DOHH2 (cell line): ENCODE results near the gene EZR.

Experiments
- H3F3A ChIP-seq: fragments of 200-600 bp; sonication (generic), shearing (Covaris generic); 2 replicates; pipeline ENCODE4 v1.6.0; 2016; ENCODE audit warnings: antibody characterized with exemption, mild to moderate bottlenecking; ENCODE audit not compliant: control insufficient read depth, insufficient read depth
- H3K27ac ChIP-seq: fragments of 200-600 bp; sonication (generic); 2 replicates; pipeline ENCODE4 v1.5.1; 2014; ENCODE audit warnings: low read depth, mild to moderate bottlenecking, low read length, moderate library complexity
- H3K27me3 ChIP-seq: fragments of 200-600 bp; sonication (generic); 2 replicates; pipeline ENCODE4 v1.6.1; 2014; ENCODE audit warnings: mild to moderate bottlenecking, low read length, mixed read lengths; ENCODE audit not compliant: control insufficient read depth
- H3K36me3 ChIP-seq: fragments of 200-600 bp; sonication (generic); 2 replicates; pipeline ENCODE4 v1.6.1; 2014; ENCODE audit warnings: mild to moderate bottlenecking, low read length, moderate library complexity, mixed read lengths; ENCODE audit not compliant: control insufficient read depth
- H3K4me1 ChIP-seq: fragments of 200-600 bp; sonication (generic); 2 replicates; pipeline ENCODE4 v1.6.1; 2014; ENCODE audit warnings: mild to moderate bottlenecking, low read length, mixed read lengths; ENCODE audit not compliant: control insufficient read depth
- H3K4me2 ChIP-seq: fragments of 200-600 bp; sonication (generic); 2 replicates; pipeline ENCODE4 v1.6.0; 2014; ENCODE audit warnings: mild to moderate bottlenecking, low read length, moderate library complexity
- H3K4me3 ChIP-seq: fragments of 200-600 bp; sonication (generic); 2 replicates; pipeline ENCODE4 v1.5.1; 2014; ENCODE audit warnings: mild to moderate bottlenecking, low read length, mixed read lengths
- H3K79me2 ChIP-seq: fragments of 200-600 bp; sonication (generic); 2 replicates; pipeline ENCODE4 v1.6.1; 2014; ENCODE audit warnings: mild to moderate bottlenecking, low read length, mixed read lengths; ENCODE audit not compliant: control insufficient read depth
- H3K9me2 ChIP-seq: fragments of 200-600 bp; sonication (generic); replicated peaks from 2 replicates; pipeline ENCODE4 v1.6.1; 2014; ENCODE audit warnings: mild to moderate bottlenecking, low read length, mixed read lengths; ENCODE audit not compliant: control insufficient read depth
- H3K9me3 ChIP-seq: fragments of 200-600 bp; sonication (generic); 2 replicates; pipeline ENCODE4 v1.6.1; 2014; ENCODE audit warnings: antibody characterized with exemption, low read length, mixed read lengths; ENCODE audit not compliant: control insufficient read depth, insufficient read depth
- H4K20me1 ChIP-seq: fragments of 200-600 bp; sonication (generic); 2 replicates; pipeline ENCODE4 v1.6.0; 2014; ENCODE audit warnings: low read depth, mild to moderate bottlenecking, antibody characterized with exemption, low read length, moderate library complexity; ENCODE audit not compliant: control insufficient read depth, insufficient read depth
- EZH2phosphoT487 ChIP-seq: fragments of 200-600 bp; sonication (generic); IDR thresholded peaks from 2 replicates; pipeline ENCODE4 v1.6.1; 2017; ENCODE audit warnings: borderline replicate concordance, mild to moderate bottlenecking, antibody characterized with exemption, low read length, moderate library complexity, mixed read lengths
- TF ChIP-seq, protein P1 (sequence below): fragments of 200-600 bp; sonication (generic); IDR thresholded peaks from one replicate; pipeline ENCODE4 v1.5.1; 2014; ENCODE audit warnings: antibody characterized with exemption, mild to moderate bottlenecking, low read depth, low read length; ENCODE audit not compliant: poor library complexity, severe bottlenecking

EZR gene

DNA sequence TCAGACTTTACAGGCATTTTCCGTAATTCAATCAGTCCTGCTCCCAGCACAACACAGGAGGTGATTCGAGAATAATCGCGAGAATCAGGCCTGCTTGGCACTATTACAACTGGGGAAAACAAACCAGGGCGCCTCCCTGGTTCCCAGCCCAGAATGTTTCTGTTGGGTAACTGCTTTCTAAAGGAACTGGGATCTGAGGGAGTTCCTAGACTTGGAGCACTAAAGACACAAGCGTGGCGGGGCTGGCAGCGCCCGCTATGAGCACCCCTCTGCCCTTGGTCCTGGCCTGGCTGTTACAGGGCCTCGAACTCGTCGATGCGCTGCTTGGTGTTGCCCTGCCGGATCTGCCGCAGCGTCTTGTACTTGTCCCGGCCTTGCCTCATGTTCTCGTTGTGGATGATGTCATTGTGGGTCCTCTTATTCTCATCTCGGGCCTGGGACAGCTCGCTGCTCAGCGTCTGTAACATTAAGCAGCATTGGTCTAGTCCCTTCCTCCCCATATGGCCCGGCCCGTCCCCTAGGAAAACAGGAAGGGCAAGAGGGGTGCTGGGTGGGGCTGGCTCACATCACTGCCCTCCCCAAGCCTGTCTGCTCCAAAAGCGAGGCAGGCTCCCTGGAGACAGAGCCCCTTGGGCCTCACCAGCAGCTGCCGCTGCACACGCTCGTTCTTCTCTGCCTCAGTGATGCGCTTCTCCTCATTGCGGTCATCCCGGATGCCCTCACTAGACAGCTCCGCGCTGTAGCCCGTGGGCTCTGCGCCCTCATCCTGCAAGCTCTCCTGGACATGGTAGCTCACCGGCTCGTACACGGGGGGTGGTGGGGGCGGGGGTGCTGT is 52.3 kb downstream of the EZR start:
- Histone ChIP-seq H3K4me2 (no peak overlapping the region), H3K36me3 (peaks cover 75% of the 10 kb centered on the region), H3K9me3 (no peaks in the 10 kb centered on the region), H3K79me2 (no peaks in the 10 kb centered on the region), H3K4me3 (no peak overlapping the region), H3F3A (peaks cover 74% of the 10 kb centered on the region), H3K27ac (no peak overlapping the region), H3K4me1 (no peaks in the 10 kb centered on the region), H3K27me3 (no peaks in the 10 kb centered on the region), H3K9me2 (no peaks in the 10 kb centered on the region), H4K20me1 (peaks cover 14% of the 10 kb centered on the region)
- TF ChIP-seq, protein P1, sequence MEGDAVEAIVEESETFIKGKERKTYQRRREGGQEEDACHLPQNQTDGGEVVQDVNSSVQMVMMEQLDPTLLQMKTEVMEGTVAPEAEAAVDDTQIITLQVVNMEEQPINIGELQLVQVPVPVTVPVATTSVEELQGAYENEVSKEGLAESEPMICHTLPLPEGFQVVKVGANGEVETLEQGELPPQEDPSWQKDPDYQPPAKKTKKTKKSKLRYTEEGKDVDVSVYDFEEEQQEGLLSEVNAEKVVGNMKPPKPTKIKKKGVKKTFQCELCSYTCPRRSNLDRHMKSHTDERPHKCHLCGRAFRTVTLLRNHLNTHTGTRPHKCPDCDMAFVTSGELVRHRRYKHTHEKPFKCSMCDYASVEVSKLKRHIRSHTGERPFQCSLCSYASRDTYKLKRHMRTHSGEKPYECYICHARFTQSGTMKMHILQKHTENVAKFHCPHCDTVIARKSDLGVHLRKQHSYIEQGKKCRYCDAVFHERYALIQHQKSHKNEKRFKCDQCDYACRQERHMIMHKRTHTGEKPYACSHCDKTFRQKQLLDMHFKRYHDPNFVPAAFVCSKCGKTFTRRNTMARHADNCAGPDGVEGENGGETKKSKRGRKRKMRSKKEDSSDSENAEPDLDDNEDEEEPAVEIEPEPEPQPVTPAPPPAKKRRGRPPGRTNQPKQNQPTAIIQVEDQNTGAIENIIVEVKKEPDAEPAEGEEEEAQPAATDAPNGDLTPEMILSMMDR: no peak
- TF ChIP-seq EZH2phosphoT487: no peak

DNA sequence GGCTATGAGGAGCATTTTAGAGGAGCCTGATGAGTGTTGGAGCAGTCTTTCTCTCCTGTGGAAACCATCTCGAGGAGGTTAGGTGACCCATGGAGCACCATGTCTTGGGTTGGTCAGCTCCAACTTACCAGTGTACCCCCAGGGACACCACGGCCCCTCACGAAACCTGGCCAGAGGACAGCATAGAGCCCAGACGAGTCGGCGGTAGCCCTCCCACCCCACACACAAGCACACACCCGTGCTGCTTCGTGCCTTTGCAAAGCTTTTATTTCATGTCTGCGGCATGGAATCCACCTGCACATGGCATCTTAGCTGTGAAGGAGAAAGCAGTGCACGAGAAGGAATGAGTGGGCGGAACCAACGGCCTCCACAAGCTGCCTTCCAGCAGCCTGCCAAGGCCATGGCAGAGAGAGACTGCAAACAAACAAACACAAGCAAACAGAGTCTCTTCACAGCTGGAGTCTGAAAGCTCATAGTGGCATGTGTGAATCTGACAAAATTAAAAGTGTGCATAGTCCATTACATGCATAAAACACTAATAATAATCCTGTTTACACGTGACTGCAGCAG is 53.6 kb downstream of the EZR start:
- H3F3A ChIP-seq: peaks cover 72% of the 10 kb centered on the region

DNA sequence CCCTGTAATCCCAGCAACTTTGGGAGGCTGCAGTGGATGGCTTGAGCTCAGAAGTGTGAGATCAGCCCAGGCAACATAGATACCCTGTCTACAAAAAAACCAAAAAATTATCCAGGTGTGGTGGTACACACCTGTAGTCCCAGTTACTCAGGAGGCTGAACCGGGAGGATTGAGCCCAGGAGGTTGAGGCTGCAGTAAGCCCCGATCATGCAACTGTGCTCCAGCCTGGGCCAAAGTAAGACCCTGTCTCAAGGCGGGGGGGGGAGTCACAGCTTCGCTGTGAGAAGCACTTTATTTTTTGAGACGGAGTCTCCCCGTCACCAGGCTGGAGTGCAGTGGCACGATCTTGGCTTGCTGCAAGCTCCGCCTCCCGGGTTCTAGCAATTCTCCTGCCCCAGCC is 54.2 kb downstream of the EZR start:
- Histone ChIP-seq H3K4me2 (no peak overlapping the region), H4K20me1 (peaks cover 14% of the 10 kb centered on the region), H3K9me2 (no peaks in the 10 kb centered on the region), H3K4me3 (no peak overlapping the region), H3K36me3 (peaks cover 56% of the 10 kb centered on the region), H3K27ac (no peak overlapping the region), H3F3A (peaks cover 71% of the 10 kb centered on the region), H3K4me1 (no peaks in the 10 kb centered on the region), H3K27me3 (no peaks in the 10 kb centered on the region), H3K79me2 (no peaks in the 10 kb centered on the region), H3K9me3 (no peaks in the 10 kb centered on the region)
- TF ChIP-seq EZH2phosphoT487: no peak
- TF ChIP-seq, protein P1: no peak

More for the DNA sequence above, 53.6 kb downstream of the EZR start:
- Histone ChIP-seq H3K79me2 (no peaks in the 10 kb centered on the region), H3K4me1 (no peaks in the 10 kb centered on the region), H3K4me2 (no peak overlapping the region), H3K9me2 (no peaks in the 10 kb centered on the region), H3K27me3 (no peaks in the 10 kb centered on the region), H4K20me1 (peaks cover 14% of the 10 kb centered on the region), H3K36me3 (peaks cover 63% of the 10 kb centered on the region), H3K27ac (no peak overlapping the region), H3K4me3 (no peak overlapping the region), H3K9me3 (no peaks in the 10 kb centered on the region)
- TF ChIP-seq, protein P1: no peak
- no peak for TF ChIP-seq EZH2phosphoT487
